ENCODE data around the gene PCDH9. TPM values are rescaled to one million over a fixed set of nuclear protein-coding genes. Genes with fewer than 3 reads are reported as not detected.

PCDH9 gene
- total and polyA plus RNA-seq, 9 donors: 0.18 to 6.5 (median 1.3) TPM

GRCh38 chr13:67133476-67133875 lies 96.7 kb downstream of the PCDH9 start:
- TF ChIP-seq POLR2A (IDR thresholded peaks at IDR 0.05): no peak
- TF ChIP-seq EP300 (IDR thresholded peaks at IDR 0.05): no peak
- no peak for TF ChIP-seq CTCF (IDR thresholded peaks at IDR 0.05)
- no peak overlapping the region for H3K27ac ChIP-seq
- no peaks in the 10 kb centered on the region for H3K4me1 ChIP-seq (ENCODE audit: insufficient read depth)
- no peaks in the 10 kb centered on the region for H3K36me3 ChIP-seq
- H3K27me3 ChIP-seq: no peaks in the 10 kb centered on the region
- 89 to 97% (median 96%) methylated on average over 1 of the region's 1 CpG for WGBS, 3 donors
- intact Hi-C loops (cut with DNase I): no loop called here
- no peak overlapping the region for H3K4me3 ChIP-seq
- H3K9me3 ChIP-seq: no peaks in the 10 kb centered on the region
- no peak for DNase-seq

GRCh38 chr13:67131393-67131792 lies 98.7 kb downstream of the PCDH9 start:
- Histone ChIP-seq H3K27ac (no peak overlapping the region), H3K9me3 (no peaks in the 10 kb centered on the region), H3K36me3 (no peaks in the 10 kb centered on the region), H3K4me1 (ENCODE audit: insufficient read depth) (no peaks in the 10 kb centered on the region), H3K4me3 (no peak overlapping the region), H3K27me3 (no peaks in the 10 kb centered on the region)
- DNase-seq: no peak
- TF ChIP-seq EP300 (IDR thresholded peaks at IDR 0.05): no peak
- TF ChIP-seq CTCF (IDR thresholded peaks at IDR 0.05): no peak
- TF ChIP-seq POLR2A (IDR thresholded peaks at IDR 0.05): no peak
- WGBS, 3 donors: 98% methylated on average over 1 of the region's 1 CpG
- intact Hi-C loops (cut with DNase I): no loop called here

GRCh38 chr13:67130444-67130843 lies 99.7 kb downstream of the PCDH9 start:
- TF ChIP-seq EP300 (IDR thresholded peaks at IDR 0.05) (no peak), CTCF (IDR thresholded peaks at IDR 0.05) (no peak), POLR2A (IDR thresholded peaks at IDR 0.05) (no peak)
- 73 to 76% (median 73%) methylated on average over 5 of the region's 5 CpGs for WGBS, 3 donors
- no peak for DNase-seq
- Histone ChIP-seq H3K9me3 (no peaks in the 10 kb centered on the region), H3K27me3 (no peaks in the 10 kb centered on the region), H3K27ac (no peak overlapping the region), H3K4me3 (no peak overlapping the region), H3K36me3 (no peaks in the 10 kb centered on the region), H3K4me1 (ENCODE audit: insufficient read depth) (no peaks in the 10 kb centered on the region)
- intact Hi-C loops (cut with DNase I): no loop called here

- no peak for TF ChIP-seq POLR2A (IDR thresholded peaks at IDR 0.05)
- TF ChIP-seq EP300 (IDR thresholded peaks at IDR 0.05): no peak
- TF ChIP-seq CTCF (IDR thresholded peaks at IDR 0.05): no peak
- Histone ChIP-seq H3K4me3 (no peak overlapping the region), H3K27me3 (no peaks in the 10 kb centered on the region), H3K27ac (no peak overlapping the region), H3K4me1 (ENCODE audit: insufficient read depth) (no peaks in the 10 kb centered on the region), H3K36me3 (no peaks in the 10 kb centered on the region), H3K9me3 (no peaks in the 10 kb centered on the region)
- 82 to 88% (median 85%) methylated on average over 3 of the region's 3 CpGs for WGBS, 3 donors
- no peak for DNase-seq
- intact Hi-C loops (cut with DNase I): no loop called here
These were observed 102.0 kb downstream of the PCDH9 start for GRCh38 chr13:67128136-67128535.

GRCh38 chr13:67125681-67126080 lies 104.5 kb downstream of the PCDH9 start:
- Histone ChIP-seq H3K4me3 (no peak overlapping the region), H3K27ac (no peak overlapping the region), H3K4me1 (ENCODE audit: insufficient read depth) (no peaks in the 10 kb centered on the region), H3K9me3 (no peaks in the 10 kb centered on the region), H3K27me3 (no peaks in the 10 kb centered on the region), H3K36me3 (no peaks in the 10 kb centered on the region)
- no peak for TF ChIP-seq CTCF (IDR thresholded peaks at IDR 0.05)
- TF ChIP-seq POLR2A (IDR thresholded peaks at IDR 0.05): no peak
- no peak for TF ChIP-seq EP300 (IDR thresholded peaks at IDR 0.05)
- intact Hi-C loops (cut with DNase I): no loop called here
- DNase-seq: no peak
